ENCODE results near the gene CDH20.

- TF ChIP-seq CTCF (conservative IDR thresholded peaks at IDR 0.05; ENCODE audit: low read length) (no peak), EZH2phosphoT487 (IDR thresholded peaks at IDR 0.05; ENCODE audit: borderline replicate concordance, low read depth, low read length) (no peak)
Observed at GRCh38 chr18:61340148-61340547, 6.9 kb downstream of the CDH20 start.
